Common myeloid progenitor, CD34-positive (primary cell): Measurements from ENCODE around the gene EMC6.

Experiments
- CTCF ChIA-PET: fragments of 350-600 bp; sonication (Branson Sonifier 250); formaldehyde crosslinking; loops from one replicate; lab custom pipeline; 2021; ENCODE audit warnings: antibody characterized with exemption; lab: Charles Lee
- POLR2A ChIA-PET: fragments of 350-600 bp; sonication (Branson Sonifier 250); formaldehyde crosslinking; loops from one replicate; lab custom pipeline; 2021; ENCODE audit warnings: antibody characterized with exemption; lab: Charles Lee
- DNase-seq, 3 donors: peaks; one replicate each; pipeline versions ENCODE4 v3.0.0 to v3.0.0-alpha.2; 2013
- H3K27ac ChIP-seq, 2 experiments: 1 replicate in 1 of 2; 2 replicates in 1 of 2; pipeline ENCODE4 v1.7.0; 2013; ENCODE audit warnings: inconsistent platforms in 2 of 2, low read length in 2 of 2, mild to moderate bottlenecking in 2 of 2, low read depth in 1 of 2, moderate library complexity in 1 of 2; ENCODE audit not compliant: severe bottlenecking in 2 of 2, insufficient read depth in 1 of 2, poor library complexity in 1 of 2
- H3K27me3 ChIP-seq, 5 experiments: replicated peaks in 2 of 5; 1 replicate in 3 of 5; 2 replicates in 2 of 5; pipeline versions ENCODE4 v1.6.1 to v1.7.0; 2013; ENCODE audit warnings: low read length in 4 of 5, mild to moderate bottlenecking in 2 of 5, moderate library complexity in 2 of 5, inconsistent platforms in 1 of 5; ENCODE audit not compliant: insufficient read depth in 5 of 5, control insufficient read depth in 4 of 5
- H3K36me3 ChIP-seq, 4 experiments: 1 replicate in 2 of 4; 2 replicates in 2 of 4; pipeline versions ENCODE4 v1.6.1 to v1.7.0; 2013; ENCODE audit warnings: low read length in 3 of 4, control low read depth in 1 of 4, mild to moderate bottlenecking in 1 of 4; ENCODE audit not compliant: control insufficient read depth in 4 of 4, insufficient read depth in 4 of 4
- H3K4me1 ChIP-seq, 4 experiments: 1 replicate in 3 of 4; 2 replicates in 1 of 4; pipeline versions ENCODE4 v1.6.1 to v1.7.1; 2013; ENCODE audit warnings: low read length in 3 of 4, mild to moderate bottlenecking in 3 of 4, control low read depth in 1 of 4, inconsistent platforms in 1 of 4, moderate library complexity in 1 of 4; ENCODE audit not compliant: control insufficient read depth in 4 of 4, insufficient read depth in 4 of 4; ENCODE audit errors: control extremely low read depth in 1 of 4
- H3K4me3 ChIP-seq, 7 experiments: 1 replicate in 4 of 7; 2 replicates in 3 of 7; pipeline versions ENCODE4 v1.5.1 to v1.7.0; 2013; ENCODE audit warnings: mild to moderate bottlenecking in 7 of 7, low read length in 6 of 7, moderate library complexity in 6 of 7, inconsistent platforms in 2 of 7, low read depth in 2 of 7, control low read depth in 1 of 7; ENCODE audit not compliant: insufficient read depth in 4 of 7, control insufficient read depth in 1 of 7; ENCODE audit errors: extremely low read depth in 1 of 7
- H3K9me3 ChIP-seq, 5 experiments: 1 replicate in 4 of 5; 2 replicates in 1 of 5; pipeline versions ENCODE4 v1.6.1 to v1.7.1; 2013; ENCODE audit warnings: low read length in 4 of 5, mild to moderate bottlenecking in 2 of 5, inconsistent platforms in 1 of 5, low read depth in 1 of 5, moderate library complexity in 1 of 5; ENCODE audit not compliant: control insufficient read depth in 4 of 5, insufficient read depth in 2 of 5; ENCODE audit errors: control extremely low read depth in 1 of 5
- WGBS: methylation state at CpG from one replicate; pipeline ENCODE4 v1.1.5; 2013; ENCODE audit not compliant: insufficient coverage; 5-methylcytosine and 5-hydroxymethylcytosine counted together

The EMC6 gene

DNA sequence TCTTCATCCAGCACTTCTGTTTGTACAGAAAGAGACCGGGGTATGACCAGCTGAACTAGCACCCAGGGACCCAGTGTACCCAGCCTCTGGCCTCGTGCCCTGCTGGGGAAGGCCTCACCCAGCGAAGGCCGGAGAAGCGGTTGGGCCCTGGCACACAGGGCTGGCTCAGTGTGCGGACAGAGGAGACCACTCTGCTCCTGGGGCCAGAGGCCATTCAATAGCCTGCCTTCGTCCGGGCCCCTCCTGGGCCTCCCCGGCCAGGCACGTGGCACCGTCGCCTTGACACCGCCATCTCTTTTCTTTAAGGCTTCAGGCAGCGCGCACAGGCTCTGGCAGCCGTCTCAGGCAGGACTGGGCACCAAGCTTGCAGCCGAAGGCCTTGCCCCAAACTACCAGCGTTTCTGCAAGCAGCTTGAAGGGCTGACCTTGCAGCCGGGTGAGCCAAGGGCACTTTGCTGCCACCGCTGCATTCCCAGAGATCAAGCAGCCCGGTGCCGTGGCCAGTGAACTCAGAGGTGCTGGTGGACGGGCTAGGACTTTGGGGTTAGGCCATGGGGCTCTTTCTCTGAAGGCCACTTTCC lies 8.2 kb upstream of the EMC6 start:
- no peak overlapping the region for H3K27ac ChIP-seq
- WGBS: 95% methylated on average over 23 of the region's 23 CpGs
- H3K4me3 ChIP-seq: no peak overlapping the region
- CTCF ChIA-PET: no interaction called here
- no peaks in the 10 kb centered on the region for H3K27me3 ChIP-seq
- H3K4me1 ChIP-seq: no peaks in the 10 kb centered on the region
- H3K9me3 ChIP-seq: no peaks in the 10 kb centered on the region
- POLR2A ChIA-PET: no interaction called here
- DNase-seq: no peak
- H3K36me3 ChIP-seq: peaks cover 0 to 24% (median 16%) of the 10 kb centered on the region in 4 experiments

DNA sequence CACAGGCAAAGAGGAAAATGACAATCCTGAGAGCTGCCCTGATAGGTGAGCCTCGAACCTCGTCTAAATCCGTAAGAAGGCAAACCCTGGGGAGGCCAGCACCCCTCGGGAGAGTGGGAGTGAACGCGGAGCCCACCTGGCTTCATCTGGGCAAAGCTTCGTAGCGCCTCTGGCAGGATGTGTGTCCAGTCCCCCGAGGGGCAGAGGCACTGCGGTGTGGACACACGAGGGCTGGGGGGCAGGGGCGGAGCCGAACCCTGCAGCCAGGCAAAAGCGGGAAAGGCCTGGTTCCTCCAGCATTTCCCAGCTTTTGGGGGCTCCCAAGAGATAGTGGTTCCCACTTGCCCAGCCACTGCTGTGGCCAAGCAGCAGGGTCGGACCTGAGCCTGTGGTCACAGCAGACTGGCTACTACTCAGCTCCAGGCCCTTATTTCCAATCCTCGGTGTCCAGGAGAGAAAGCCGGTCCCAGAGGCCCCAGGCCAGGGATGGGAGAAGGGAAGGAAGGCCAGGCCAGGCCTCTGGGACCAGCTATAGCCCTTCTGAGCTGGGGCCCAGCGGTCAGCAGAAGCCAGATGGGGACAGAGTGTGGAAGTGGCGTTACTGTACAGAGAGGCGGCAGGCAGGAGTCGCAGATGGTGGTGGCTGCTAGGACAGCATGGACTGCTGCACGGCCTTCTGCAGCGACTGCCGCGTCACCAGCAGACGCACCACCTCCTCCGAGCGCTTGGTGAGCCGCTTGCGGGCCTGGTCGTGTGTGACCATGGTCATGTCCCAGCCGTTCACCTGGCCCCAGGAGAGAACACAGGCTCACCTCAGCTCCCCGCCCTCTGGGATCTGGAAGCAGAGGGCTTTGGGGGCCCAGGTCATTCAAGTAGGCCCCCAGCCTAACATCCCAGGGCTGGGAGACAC lies 5.3 kb upstream of the EMC6 start:
- WGBS: 93% methylated on average over 29 of the region's 33 CpGs
- Histone ChIP-seq H3K4me1 (peaks cover 0 to 11% (median 9%) of the 10 kb centered on the region in 4 experiments), H3K36me3 (peaks cover 0 to 24% (median 13%) of the 10 kb centered on the region in 4 experiments), H3K27me3 (no peaks in the 10 kb centered on the region), H3K4me3 (no peak overlapping the region), H3K9me3 (no peaks in the 10 kb centered on the region), H3K27ac (no peak overlapping the region)
- CTCF ChIA-PET: interaction anchor here (0.9 kb wide), 1 partner anchor 162 kb away, joined by 3 read pairs; no protein-coding TSS in a partner anchor
- no peak for DNase-seq
- POLR2A ChIA-PET: no interaction called here

GRCh38 chr17:3665834-3666233 lies 2.8 kb upstream of the EMC6 start:
- no peak for DNase-seq
- WGBS: 100% methylated on average over 5 of the region's 5 CpGs
- peaks cover 0 to 14% (median 10%) of the 10 kb centered on the region in 4 experiments for H3K36me3 ChIP-seq
- no peak overlapping the region for H3K4me3 ChIP-seq
- ChIA-PET CTCF (no interaction called here), POLR2A (no interaction called here)
- H3K27me3 ChIP-seq: no peaks in the 10 kb centered on the region
- no peaks in the 10 kb centered on the region for H3K9me3 ChIP-seq
- H3K4me1 ChIP-seq: peaks cover 5 to 23% (median 18%) of the 10 kb centered on the region in 4 experiments
- H3K27ac ChIP-seq: no peak overlapping the region

DNA sequence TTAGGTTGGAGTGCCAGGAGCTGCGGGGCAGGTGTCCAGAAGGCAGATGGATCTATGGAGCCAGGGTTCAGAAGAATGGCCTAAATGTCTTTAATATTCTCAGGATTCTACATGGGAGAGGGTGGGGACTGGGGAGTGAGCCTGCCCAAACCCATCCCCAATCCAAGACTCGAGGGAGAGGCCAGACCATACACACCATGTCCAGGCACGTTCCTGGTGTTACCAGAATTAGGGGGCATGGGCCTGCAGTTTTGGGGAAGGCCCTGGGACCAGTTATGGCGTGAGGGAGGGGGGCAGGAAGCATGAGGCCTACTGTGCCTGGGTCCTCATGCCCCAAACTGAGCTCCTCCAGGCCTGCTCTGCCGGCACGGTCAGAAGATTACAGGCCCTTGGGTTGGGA lies 2.1 kb upstream of the EMC6 start:
- 100% methylated on average over 3 of the region's 6 CpGs for WGBS
- H3K4me3 ChIP-seq: no peak overlapping the region
- CTCF ChIA-PET: interaction anchor here (2.0 kb wide), 1 partner anchor 18 kb away, joined by 8 read pairs; no protein-coding TSS in a partner anchor

GRCh38 chr17:3667366-3668278 lies 990 bp upstream of the EMC6 start:
- DNase-seq: peak in 1 of 3 donors; percentile 19
- peak overlapping the region; percentile 90 to 99 (median 95) for H3K4me3 ChIP-seq
- peaks cover 0 to 14% (median 7%) of the 10 kb centered on the region in 4 experiments for H3K36me3 ChIP-seq
- no peaks in the 10 kb centered on the region for H3K9me3 ChIP-seq
- no peaks in the 10 kb centered on the region for H3K27me3 ChIP-seq
- H3K4me1 ChIP-seq: peaks cover 5 to 23% (median 18%) of the 10 kb centered on the region in 4 experiments
- POLR2A ChIA-PET: no interaction called here
- CTCF ChIA-PET: interaction anchor here (1.0 to 2.0 kb wide), 2 partner anchors 9 to 19 kb away, joined by 3 to 8 read pairs; no protein-coding TSS in a partner anchor
- peak overlapping the region in 1 of 2 experiments; percentile 14 for H3K27ac ChIP-seq
- WGBS: 13% methylated on average over 33 of the region's 39 CpGs

More for the DNA sequence above, 2.1 kb upstream of the EMC6 start:
- POLR2A ChIA-PET: no interaction called here
- H3K36me3 ChIP-seq: peaks cover 0 to 14% (median 7%) of the 10 kb centered on the region in 4 experiments
- DNase-seq: no peak
- H3K27me3 ChIP-seq: no peaks in the 10 kb centered on the region
- no peak overlapping the region for H3K27ac ChIP-seq
- no peaks in the 10 kb centered on the region for H3K9me3 ChIP-seq
- peaks cover 5 to 23% (median 18%) of the 10 kb centered on the region in 4 experiments for H3K4me1 ChIP-seq

GRCh38 chr17:3669085-3669347 lies 404 bp downstream of the EMC6 start:
- CTCF ChIA-PET: interaction anchor here (1.0 kb wide), 2 partner anchors 14 to 21 kb away, joined by 3 read pairs; no protein-coding TSS in a partner anchor
- no peaks in the 10 kb centered on the region for H3K9me3 ChIP-seq

More at GRCh38 chr17:3669085-3669347, 404 bp downstream of the EMC6 start:
- H3K27ac ChIP-seq: peak overlapping the region; percentile 86 to 92
- POLR2A ChIA-PET: interaction anchor here (0.6 to 1.0 kb wide), 2 partner anchors 11 to 33 kb away, joined by 3 to 4 read pairs; partner anchors contain the start of genes CTNS and SHPK
- H3K27me3 ChIP-seq: no peaks in the 10 kb centered on the region
- peaks cover 5 to 23% (median 18%) of the 10 kb centered on the region in 4 experiments for H3K4me1 ChIP-seq
- WGBS: under 1% methylated on average over 30 of the region's 32 CpGs
- no peak for DNase-seq
- peak overlapping the region; percentile 90 to 99 (median 95) for H3K4me3 ChIP-seq
- H3K36me3 ChIP-seq: peaks cover 0 to 6% (median 4%) of the 10 kb centered on the region in 4 experiments
